ENCODE data around the gene GUF1. TPM values are rescaled to one million over a fixed set of nuclear protein-coding genes. Genes with fewer than 3 reads are reported as not detected.
"Not testable (repeated sequence)": the region's sequence is repeated elsewhere in the genome, so short reads cannot be mapped to it uniquely, and the experiment has no call there.

The GUF1 gene
- polyA plus RNA-seq, 4 donors, result 20.3 to 36.5 (median 30.1) TPM

- DNase-seq (ENCODE audit: low read depth in 4 of 4, low spot score in 3 of 4), result no peak
Measured at GRCh38 chr4:44700427-44700826, 22.2 kb downstream of the GUF1 start.

DNA sequence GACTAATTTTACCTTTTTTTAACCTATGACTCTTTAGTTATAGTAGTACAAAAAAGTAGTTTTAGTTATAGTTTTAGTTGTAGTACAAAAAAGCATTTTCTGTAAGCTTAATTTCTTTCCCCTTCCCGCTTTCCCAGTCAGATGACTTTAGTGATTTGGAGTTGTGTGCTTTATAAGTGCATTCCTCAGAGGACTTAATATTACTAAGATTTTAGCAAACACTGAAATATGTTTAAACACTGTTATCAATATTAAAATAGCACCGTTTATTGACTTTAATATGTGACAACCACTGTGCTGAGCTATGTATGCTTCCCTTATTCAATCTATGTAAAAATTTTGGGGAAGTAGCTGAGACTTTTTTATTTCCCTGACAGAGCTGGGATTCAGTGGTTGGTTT, 22.8 kb downstream of the GUF1 start:
- DNase-seq (ENCODE audit: low read depth in 4 of 4, low spot score in 3 of 4), result no peak

DNA sequence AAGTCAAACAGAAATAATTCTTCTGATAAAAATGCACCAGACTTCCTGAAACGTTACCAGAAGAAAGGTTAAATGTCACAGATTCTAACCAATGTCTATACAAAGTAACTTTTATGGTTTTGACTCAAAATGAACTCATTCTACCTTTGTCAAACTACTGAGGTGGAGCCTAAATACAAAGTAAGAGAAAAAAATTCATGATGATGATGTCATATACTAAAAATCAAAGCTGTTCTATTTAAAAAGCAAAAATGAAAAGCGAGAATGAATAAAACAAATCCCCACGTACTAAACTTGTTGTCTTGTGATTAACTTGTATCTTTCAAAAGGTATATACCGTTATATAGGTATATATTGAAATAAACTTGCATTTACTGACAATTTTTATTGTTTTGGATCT, 26.5 kb downstream of the GUF1 start:
- DNase-seq (ENCODE audit: low read depth in 4 of 4, low spot score in 3 of 4), result no peak

DNA sequence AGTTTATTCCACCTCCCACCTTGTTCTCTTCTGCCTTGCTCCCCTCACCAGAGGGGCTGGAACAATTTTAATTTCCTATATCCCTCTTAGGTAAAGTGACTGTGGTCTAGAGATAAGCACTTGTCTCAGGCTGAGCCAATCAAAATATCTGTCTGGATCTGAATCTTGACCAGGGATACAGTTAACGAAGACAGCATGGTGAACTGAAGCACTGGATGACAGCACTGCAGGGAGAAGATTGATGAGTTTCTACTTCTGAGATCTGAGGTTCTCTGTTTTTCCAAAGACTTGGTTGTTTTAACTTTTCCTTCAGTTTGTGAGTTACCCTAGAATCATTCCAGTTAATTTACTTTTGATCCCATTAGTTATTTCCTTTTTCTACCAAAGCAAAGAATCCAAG, 34.9 kb downstream of the GUF1 start:
- no peak for DNase-seq (ENCODE audit: low read depth in 4 of 4, low spot score in 3 of 4)

GRCh38 chr4:44716597-44716996, 38.4 kb downstream of the GUF1 start:
- DNase-seq (ENCODE audit: low read depth in 4 of 4, low spot score in 3 of 4), result no peak

- DNase-seq (ENCODE audit: low read depth in 4 of 4, low spot score in 3 of 4), result no peak
Measured at GRCh38 chr4:44720371-44720770, 42.2 kb downstream of the GUF1 start.

DNA sequence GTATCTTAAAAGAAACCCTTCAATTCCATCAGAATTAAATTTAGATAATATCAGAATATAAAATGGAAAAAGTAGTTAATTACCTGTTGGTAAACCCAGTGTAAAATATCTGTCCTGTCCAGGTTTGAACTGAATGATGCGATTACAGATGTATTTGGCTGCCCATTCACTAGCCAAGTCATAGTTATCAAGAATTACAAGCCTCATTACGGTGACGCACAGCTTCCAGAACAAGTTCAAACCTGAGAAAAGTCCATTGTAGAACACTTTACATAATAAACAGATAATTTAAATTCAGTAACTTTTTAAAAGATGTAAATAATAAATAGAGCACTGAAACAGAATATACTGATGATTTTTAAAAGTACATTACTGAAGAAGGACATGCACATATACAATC, 43.8 kb downstream of the GUF1 start:
- DNase-seq (ENCODE audit: low read depth in 4 of 4, low spot score in 3 of 4), result no peak

GRCh38 chr4:44725166-44725565, 46.9 kb downstream of the GUF1 start:
- DNase-seq (ENCODE audit: low read depth in 4 of 4, low spot score in 3 of 4), result no peak

DNA sequence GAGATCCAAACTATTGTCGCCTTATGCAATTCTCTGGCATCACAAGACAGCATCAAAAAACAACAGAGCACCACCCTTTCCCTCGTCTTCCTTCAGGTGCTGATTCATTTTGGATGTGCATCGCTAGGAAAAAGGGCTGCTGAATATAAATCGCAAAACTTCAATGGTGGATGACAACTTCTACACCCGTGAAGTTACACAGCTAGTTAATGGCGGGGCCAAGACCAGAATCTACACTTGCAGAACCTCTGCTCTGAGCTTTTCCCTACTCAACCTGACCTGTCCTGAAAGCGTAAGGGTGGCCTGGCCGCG, 47.5 kb downstream of the GUF1 start:
- DNase-seq (ENCODE audit: low read depth in 4 of 4, low spot score in 3 of 4), result peak in 1 of 4 donors; percentile 12

GRCh38 chr4:44726038-44726871, 48.0 kb downstream of the GUF1 start, which contains the start of gene GNPDA2:
GNPDA2 (minus strand) TSS chr4:44726556; CDS start chr4:44722207, 4,349 bp downstream.
- peak; percentile 77 to 82 (median 78) for DNase-seq (ENCODE audit: low read depth in 4 of 4, low spot score in 3 of 4)

- DNase-seq (ENCODE audit: low read depth in 4 of 4, low spot score in 3 of 4), result no peak
Measured at GRCh38 chr4:44727471-44727870, 49.3 kb downstream of the GUF1 start.

DNA sequence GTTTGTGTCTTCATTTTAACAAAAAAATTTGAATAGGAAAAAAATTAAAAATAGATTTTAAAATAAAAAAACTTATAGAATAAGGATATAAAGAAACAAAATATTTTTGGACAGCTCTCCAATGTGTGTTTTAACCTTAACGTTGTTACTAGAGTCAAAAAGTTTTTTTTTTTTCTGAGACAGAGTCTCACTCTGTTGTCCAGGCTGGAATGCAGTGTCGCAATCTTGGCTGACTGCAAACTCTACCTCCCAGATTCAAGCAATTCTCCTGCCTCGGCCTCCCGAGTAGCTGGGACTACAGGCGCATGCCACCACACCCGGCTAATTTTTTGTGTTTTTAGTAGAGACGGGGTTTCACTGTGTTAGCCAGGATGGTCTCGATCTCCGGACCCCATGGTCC, 50.5 kb downstream of the GUF1 start:
- not testable (repeated sequence) for DNase-seq (ENCODE audit: low read depth in 4 of 4, low spot score in 3 of 4)

DNA sequence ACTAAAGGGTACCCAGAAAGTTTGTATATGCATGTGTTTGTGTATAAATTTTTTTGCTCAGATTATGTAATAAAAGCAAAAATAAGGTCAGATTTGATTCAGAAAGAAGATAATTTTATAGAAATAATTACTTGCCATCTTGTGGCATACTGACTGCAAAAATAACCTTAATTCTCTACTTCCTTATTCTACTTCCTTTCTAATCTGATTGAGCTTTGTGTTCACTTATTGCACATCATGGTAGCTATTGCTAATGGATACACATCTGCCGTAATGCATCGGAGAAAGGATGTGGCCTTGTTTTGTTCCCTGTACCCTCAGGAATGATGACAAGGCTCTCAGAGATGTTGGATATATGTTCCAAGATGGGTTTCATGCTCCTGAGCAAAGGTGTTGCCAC, 58.7 kb downstream of the GUF1 start:
- no peak for DNase-seq (ENCODE audit: low read depth in 4 of 4, low spot score in 3 of 4)

GRCh38 chr4:44738615-44739014, 60.4 kb downstream of the GUF1 start:
- no peak for DNase-seq (ENCODE audit: low read depth in 4 of 4, low spot score in 3 of 4)

DNA sequence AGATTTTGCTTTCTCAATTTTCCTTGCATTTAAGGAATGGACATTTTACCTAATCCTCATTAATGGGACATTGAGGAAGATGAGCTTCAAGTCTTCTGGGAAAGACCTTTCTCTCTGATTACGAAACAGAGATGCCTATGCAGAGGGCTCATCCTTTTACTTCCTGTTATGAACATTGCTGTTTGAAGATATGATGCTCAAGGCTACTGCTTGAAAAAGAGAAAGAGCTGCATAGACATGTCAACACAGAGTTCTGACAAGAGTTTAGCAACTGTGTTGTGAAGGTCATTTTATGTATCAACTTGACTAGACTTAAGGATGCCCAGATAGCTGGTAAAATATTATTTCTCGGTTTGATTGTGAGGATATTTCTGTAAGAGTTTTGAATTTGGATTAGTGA, 62.0 kb downstream of the GUF1 start:
- DNase-seq (ENCODE audit: low read depth in 4 of 4, low spot score in 3 of 4), result no peak

Other genes starting within 250 kb of the GUF1 start
- gene KCTD8, start 229.6 kb upstream of the GUF1 start, polyA plus RNA-seq (ENCODE audit: insufficient read length in 4 of 4), result 1 to 10 TPM in 3 of 4 donors, under 1 TPM in 1; 0.46 to 4.4 (median 4.0) TPM
- under 1 TPM; 0.19 to 0.60 (median 0.32) TPM for gene YIPF7, start 26.8 kb upstream of the GUF1 start, polyA plus RNA-seq (ENCODE audit: insufficient read length in 4 of 4)
- gene GNPDA2, start 48.1 kb downstream of the GUF1 start, polyA plus RNA-seq (ENCODE audit: insufficient read length in 4 of 4), result 10 to 100 TPM; 24.4 to 37.2 (median 32.5) TPM

Measured in left renal pelvis (tissue), 4 donors.